Keratinocyte (primary cell): ENCODE results near the gene SOX3. TPM values are rescaled to one million over a fixed set of nuclear protein-coding genes. Genes with fewer than 3 reads are reported as not detected.

Experiments used
- DNase-seq: peaks from one replicate; pipeline ENCODE4 v3.0.0-alpha.2; 2011; ENCODE audit warnings: low read depth, missing footprints, low spot score
- FAIRE-seq: peaks from 2 replicates; lab custom pipeline; 2011; peaks lifted over from hg19 to GRCh38; lab: Jason Lieb, UNC
- H2AFZ ChIP-seq: 2 replicates; pipeline ENCODE4 v1.6.0; 2012; ENCODE audit warnings: low read length, control low read depth, inconsistent platforms; ENCODE audit not compliant: control insufficient read depth
- H3K27ac ChIP-seq: 2 replicates; pipeline ENCODE4 v1.5.1; 2011; ENCODE audit warnings: low read length; ENCODE audit not compliant: control insufficient read depth, insufficient read depth
- H3K27me3 ChIP-seq: 3 replicates; pipeline ENCODE4 v1.6.0; 2011; ENCODE audit warnings: low read length; ENCODE audit not compliant: control insufficient read depth, insufficient read depth; ENCODE audit errors: extremely low read depth
- H3K36me3 ChIP-seq, 2 experiments: 2 replicates in 1 of 2; 3 replicates in 1 of 2; pipeline ENCODE4 v1.5.1; 2011; ENCODE audit warnings: low read length in 2 of 2, mild to moderate bottlenecking in 1 of 2; ENCODE audit not compliant: control insufficient read depth in 2 of 2, insufficient read depth in 2 of 2; ENCODE audit errors: extremely low read depth in 1 of 2
- H3K4me1 ChIP-seq: 3 replicates; pipeline ENCODE4 v1.5.1; 2011; ENCODE audit warnings: low read length; ENCODE audit not compliant: control insufficient read depth, insufficient read depth; ENCODE audit errors: extremely low read depth
- H3K4me2 ChIP-seq: 3 replicates; pipeline ENCODE4 v1.6.0; 2011; ENCODE audit warnings: low read depth, low read length; ENCODE audit not compliant: control insufficient read depth, insufficient read depth; ENCODE audit errors: extremely low read depth
- H3K4me3 ChIP-seq, 3 experiments: fragments of 200-600 bp in 1 of 3; sonication (generic) in 1 of 3; 2 replicates in 2 of 3; 3 replicates in 1 of 3; pipeline ENCODE4 v1.5.1; 2011 to 2016; ENCODE audit warnings: low read length in 3 of 3, mild to moderate bottlenecking in 3 of 3, control low read depth in 2 of 3, inconsistent platforms in 1 of 3, low read depth in 1 of 3, mixed read lengths in 1 of 3, mixed run types in 1 of 3, moderate library complexity in 1 of 3; ENCODE audit not compliant: control insufficient read depth in 2 of 3, insufficient read depth in 2 of 3; ENCODE audit errors: extremely low read depth in 1 of 3
- H3K79me2 ChIP-seq: 2 replicates; pipeline ENCODE4 v1.6.0; 2012; ENCODE audit warnings: low read length; ENCODE audit not compliant: control insufficient read depth, insufficient read depth
- H3K9ac ChIP-seq: 3 replicates; pipeline ENCODE4 v1.6.0; 2011; ENCODE audit warnings: low read length; ENCODE audit not compliant: control insufficient read depth, insufficient read depth; ENCODE audit errors: extremely low read depth
- H3K9me1 ChIP-seq: 3 replicates; pipeline ENCODE4 v1.6.0; 2011; ENCODE audit warnings: low read length; ENCODE audit not compliant: control insufficient read depth, insufficient read depth; ENCODE audit errors: extremely low read depth
- H3K9me3 ChIP-seq: 2 replicates; pipeline ENCODE4 v1.5.1; 2012; ENCODE audit warnings: low read depth, low read length; ENCODE audit not compliant: control insufficient read depth
- H4K20me1 ChIP-seq: 3 replicates; pipeline ENCODE4 v1.6.0; 2011; ENCODE audit warnings: low read length; ENCODE audit not compliant: control insufficient read depth, insufficient read depth; ENCODE audit errors: extremely low read depth
- EZH2 ChIP-seq: IDR thresholded peaks from one replicate; pipeline ENCODE4 v1.6.1; 2012; ENCODE audit warnings: inconsistent platforms, mild to moderate bottlenecking, low read length, moderate library complexity
- dilution Hi-C: fragments of 300-500 bp; cut with MboI; formaldehyde crosslinking; loops from one replicate; pipeline ENCODE4 v1.7.0; 2020; ENCODE audit warnings: low sequenced_read_pairs; ENCODE audit not compliant: extremely low pct_ligation_motif_present
- polyA plus RNA-seq, 5 experiments: library from polyadenylated mRNA; depleted of rRNA in 3 of 5; stranded (reverse) in 3 of 5; stranded (forward) in 1 of 5; unstranded in 1 of 5; fragments of >200 nt; gene quantifications; 1 replicate in 1 of 5; 2 replicates in 3 of 5; 3 replicates in 1 of 5; pipeline versions ENCODE4 v1.2.1 to v1.2.3, GENCODE V29; 2011 to 2012; ENCODE audit warnings: missing spikeins in 2 of 5, low read depth in 1 of 5, low replicate concordance in 1 of 5
- TF ChIP-seq, protein P1 (sequence below), 3 experiments: IDR thresholded peaks in 1 of 3; conservative IDR thresholded peaks in 1 of 3; optimal IDR thresholded peaks in 1 of 3; 2 replicates in 2 of 3; 3 replicates in 1 of 3; pipeline versions ENCODE3 to v1.5.1; 2011; ENCODE audit warnings: low read length in 3 of 3, mild to moderate bottlenecking in 3 of 3, moderate library complexity in 2 of 3, control low read depth in 1 of 3, inconsistent platforms in 1 of 3; ENCODE audit not compliant: insufficient read depth in 2 of 3; ENCODE audit errors: extremely low read depth in 1 of 3

Gene SOX3
- polyA plus RNA-seq, 1 donor (not counting 4 experiments of a cell fraction or from before 2014, with no cell fraction given), result not detected

DNA sequence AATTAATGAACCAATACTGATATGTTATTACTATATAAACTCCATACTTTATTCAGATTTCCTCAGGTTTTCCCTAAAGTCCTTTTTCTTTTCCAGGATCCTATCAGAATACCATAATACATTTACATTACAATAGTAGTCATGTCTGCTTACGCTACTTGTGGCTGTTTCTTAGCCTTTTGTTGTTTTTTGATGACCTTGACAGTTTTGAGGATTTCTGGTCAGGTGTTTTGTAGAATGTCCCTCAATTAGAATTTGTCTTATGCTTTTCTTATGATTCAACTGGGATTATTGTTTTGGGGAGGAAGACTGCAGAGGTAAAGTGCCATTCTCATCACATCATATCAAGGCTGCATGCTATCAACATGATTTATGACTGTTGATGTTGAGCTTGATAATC, 9.1 kb downstream of the SOX3 start:
- DNase-seq, result no peak
- H3K4me2 ChIP-seq, result no peak overlapping the region
- no peak overlapping the region for H2AFZ ChIP-seq
- peaks cover 7% of the 10 kb centered on the region for H3K27me3 ChIP-seq
- no peak for FAIRE-seq
- H3K9me3 ChIP-seq, result no peaks in the 10 kb centered on the region
- TF ChIP-seq, protein P1, sequence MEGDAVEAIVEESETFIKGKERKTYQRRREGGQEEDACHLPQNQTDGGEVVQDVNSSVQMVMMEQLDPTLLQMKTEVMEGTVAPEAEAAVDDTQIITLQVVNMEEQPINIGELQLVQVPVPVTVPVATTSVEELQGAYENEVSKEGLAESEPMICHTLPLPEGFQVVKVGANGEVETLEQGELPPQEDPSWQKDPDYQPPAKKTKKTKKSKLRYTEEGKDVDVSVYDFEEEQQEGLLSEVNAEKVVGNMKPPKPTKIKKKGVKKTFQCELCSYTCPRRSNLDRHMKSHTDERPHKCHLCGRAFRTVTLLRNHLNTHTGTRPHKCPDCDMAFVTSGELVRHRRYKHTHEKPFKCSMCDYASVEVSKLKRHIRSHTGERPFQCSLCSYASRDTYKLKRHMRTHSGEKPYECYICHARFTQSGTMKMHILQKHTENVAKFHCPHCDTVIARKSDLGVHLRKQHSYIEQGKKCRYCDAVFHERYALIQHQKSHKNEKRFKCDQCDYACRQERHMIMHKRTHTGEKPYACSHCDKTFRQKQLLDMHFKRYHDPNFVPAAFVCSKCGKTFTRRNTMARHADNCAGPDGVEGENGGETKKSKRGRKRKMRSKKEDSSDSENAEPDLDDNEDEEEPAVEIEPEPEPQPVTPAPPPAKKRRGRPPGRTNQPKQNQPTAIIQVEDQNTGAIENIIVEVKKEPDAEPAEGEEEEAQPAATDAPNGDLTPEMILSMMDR (optimal IDR thresholded peaks at IDR 0.05 in 1 of 3, IDR thresholded peaks at IDR 0.05 in 1 of 3, conservative IDR thresholded peaks at IDR 0.05 in 1 of 3; ENCODE audit: extremely low read depth in 1 of 3, insufficient read depth in 2 of 3, low read length in 3 of 3), result no peak
- TF ChIP-seq EZH2, result no peak
- no peak overlapping the region for H3K27ac ChIP-seq
- no peaks in the 10 kb centered on the region for H4K20me1 ChIP-seq
- H3K4me3 ChIP-seq, result no peak overlapping the region
- H3K9ac ChIP-seq, result no peak overlapping the region
- no peaks in the 10 kb centered on the region for H3K79me2 ChIP-seq
- no peaks in the 10 kb centered on the region for H3K36me3 ChIP-seq
- no peaks in the 10 kb centered on the region for H3K9me1 ChIP-seq
- dilution Hi-C loops, result no loop called here
- no peaks in the 10 kb centered on the region for H3K4me1 ChIP-seq

DNA sequence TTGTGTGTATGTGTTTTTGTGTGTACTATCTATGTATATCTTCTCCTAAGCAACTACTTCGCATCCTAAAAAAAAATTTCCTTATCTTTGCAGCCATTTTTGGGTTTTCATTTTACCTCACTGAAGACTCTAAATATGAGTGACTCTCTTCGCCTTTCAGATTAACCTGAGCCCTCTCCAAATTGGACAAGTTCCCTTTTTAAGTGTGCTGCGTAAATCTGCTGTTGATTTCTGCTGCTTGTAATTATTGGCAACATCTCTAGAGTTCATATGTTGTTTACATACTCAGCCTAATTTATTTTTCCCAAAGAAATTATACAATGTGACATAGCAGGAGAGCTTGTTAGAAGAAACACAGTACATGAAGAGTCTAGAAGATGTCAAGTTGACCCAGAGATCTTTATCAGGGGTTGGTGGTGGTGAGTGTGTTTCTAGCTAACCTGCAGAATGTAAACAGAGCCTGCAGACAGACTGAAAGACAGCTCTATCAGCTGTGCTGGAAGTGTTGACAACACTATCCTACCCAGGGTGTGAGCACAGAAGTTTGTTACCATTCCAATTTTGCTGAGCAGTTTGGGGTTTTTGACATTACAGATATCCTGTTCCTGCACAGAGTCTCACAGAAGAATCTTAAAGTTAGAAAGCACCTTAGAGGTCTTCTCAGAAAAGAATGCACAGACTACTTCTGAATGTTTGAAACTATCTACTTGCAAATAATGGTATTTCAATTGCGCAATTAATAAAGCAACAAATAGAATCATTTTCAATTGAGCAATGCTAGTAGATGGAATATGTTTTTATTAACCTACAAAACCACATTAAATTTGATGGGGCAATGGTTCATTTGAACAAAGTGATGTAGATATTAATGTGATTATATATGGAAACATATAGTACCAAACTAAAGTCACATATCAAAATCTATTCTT, 12.5 kb downstream of the SOX3 start:
- Histone ChIP-seq H3K9ac (no peak overlapping the region), H4K20me1 (no peaks in the 10 kb centered on the region), H3K4me1 (no peaks in the 10 kb centered on the region), H3K27ac (no peak overlapping the region), H3K4me2 (no peak overlapping the region), H3K4me3 (no peak overlapping the region), H3K27me3 (no peaks in the 10 kb centered on the region), H3K36me3 (no peaks in the 10 kb centered on the region), H3K79me2 (no peaks in the 10 kb centered on the region), H2AFZ (no peak overlapping the region), H3K9me3 (no peaks in the 10 kb centered on the region), H3K9me1 (no peaks in the 10 kb centered on the region)
- dilution Hi-C loops, result no loop called here
- TF ChIP-seq EZH2, result no peak
- TF ChIP-seq, protein P1 (optimal IDR thresholded peaks at IDR 0.05 in 1 of 3, IDR thresholded peaks at IDR 0.05 in 1 of 3, conservative IDR thresholded peaks at IDR 0.05 in 1 of 3; ENCODE audit: extremely low read depth in 1 of 3, insufficient read depth in 2 of 3, low read length in 3 of 3), result no peak
- FAIRE-seq (no peak), DNase-seq (no peak)
